Measurements from ENCODE around the gene TOMT.

- no peak for TF ChIP-seq POLR2A (IDR thresholded peaks at IDR 0.05; ENCODE audit: borderline replicate concordance, extremely low read depth, insufficient read depth, insufficient read length)
- TF ChIP-seq YY1 (IDR thresholded peaks at IDR 0.05; ENCODE audit: extremely low read depth, insufficient replicate concordance, low read depth, low read length), result no peak
- no peak for TF ChIP-seq MAX (IDR thresholded peaks at IDR 0.05)
- TF ChIP-seq CTCF (IDR thresholded peaks at IDR 0.05 in 2 of 3, conservative IDR thresholded peaks at IDR 0.05 in 1 of 3; ENCODE audit: borderline replicate concordance in 1 of 3, insufficient read depth in 1 of 3, low read depth in 2 of 3, low read length in 2 of 3), result no peak; a peak in 1 of 6 replicates
- no peak for TF ChIP-seq EZH2phosphoT487 (IDR thresholded peaks at IDR 0.05; ENCODE audit: borderline replicate concordance)
- no peak for TF ChIP-seq SP1 (IDR thresholded peaks at IDR 0.05; ENCODE audit: low read depth)
- TF ChIP-seq SIN3A (IDR thresholded peaks at IDR 0.05; ENCODE audit: low read depth), result no peak
- TF ChIP-seq RAD21 (IDR thresholded peaks at IDR 0.05; ENCODE audit: low read depth), result no peak
- no peak for TF ChIP-seq REST (IDR thresholded peaks at IDR 0.05; ENCODE audit: low read depth)
- TF ChIP-seq ZNF274 (IDR thresholded peaks at IDR 0.05; ENCODE audit: low read depth, low read length), result no peak
- no peak for TF ChIP-seq EGR1 (IDR thresholded peaks at IDR 0.05; ENCODE audit: low read depth)
- no peak for TF ChIP-seq ZFX (IDR thresholded peaks at IDR 0.05)
These were observed 2.0 kb upstream of the TOMT start for GRCh38 chr11:72103754-72104167.

Data from HCT116 (cell line).